Hematopoietic multipotent progenitor cell treated with erythropoietin and hydrocortisone succinate and interleukin-3 and kit ligand, for 4 days (in vitro differentiated cells): ENCODE results near the gene CASQ1.
A peak's percentile ranks its signal among the peaks of the same experiment; 100 is the strongest.

Experiments used
- DNase-seq: peaks from one replicate; pipeline ENCODE4 v3.0.0-alpha.2; 2015

The CASQ1 gene

GRCh38 chr1:160227034-160227433 lies 36.7 kb downstream of the CASQ1 start:
- DNase-seq: no peak

- no peak for DNase-seq
Measured at GRCh38 chr1:160227561-160227960, 37.2 kb downstream of the CASQ1 start.

- DNase-seq: no peak
Measured at GRCh38 chr1:160228431-160228830, 38.1 kb downstream of the CASQ1 start.

GRCh38 chr1:160232911-160233310 lies 42.5 kb downstream of the CASQ1 start:
- no peak for DNase-seq

GRCh38 chr1:160236806-160237205 lies 46.4 kb downstream of the CASQ1 start:
- DNase-seq: no peak

GRCh38 chr1:160237558-160237957 lies 47.2 kb downstream of the CASQ1 start:
- no peak for DNase-seq

GRCh38 chr1:160238408-160238807 lies 48.0 kb downstream of the CASQ1 start:
- peak; percentile 42 for DNase-seq

- DNase-seq: no peak
Measured at GRCh38 chr1:160239582-160240299, 49.4 kb downstream of the CASQ1 start.

- DNase-seq: no peak
Measured at GRCh38 chr1:160243767-160244166, 53.4 kb downstream of the CASQ1 start.

GRCh38 chr1:160244209-160244608 lies 53.8 kb downstream of the CASQ1 start:
- DNase-seq: no peak

- DNase-seq: no peak
Measured at GRCh38 chr1:160245434-160245833, 55.1 kb downstream of the CASQ1 start.

GRCh38 chr1:160247053-160247452 lies 56.7 kb downstream of the CASQ1 start:
- DNase-seq: no peak

- no peak for DNase-seq
Measured at GRCh38 chr1:160251011-160251410, 60.6 kb downstream of the CASQ1 start.
